CD4-positive, alpha-beta T cell treated with Interleukin-21 for 1 hour (primary cell): ENCODE measurements around the gene GABARAP.
A peak's percentile ranks its signal among the peaks of the same experiment; 100 is the strongest.

Experiments used
- DNase-seq: peaks from one replicate; pipeline ENCODE4 v3.0.0-alpha.2; 2020

GABARAP gene

DNA sequence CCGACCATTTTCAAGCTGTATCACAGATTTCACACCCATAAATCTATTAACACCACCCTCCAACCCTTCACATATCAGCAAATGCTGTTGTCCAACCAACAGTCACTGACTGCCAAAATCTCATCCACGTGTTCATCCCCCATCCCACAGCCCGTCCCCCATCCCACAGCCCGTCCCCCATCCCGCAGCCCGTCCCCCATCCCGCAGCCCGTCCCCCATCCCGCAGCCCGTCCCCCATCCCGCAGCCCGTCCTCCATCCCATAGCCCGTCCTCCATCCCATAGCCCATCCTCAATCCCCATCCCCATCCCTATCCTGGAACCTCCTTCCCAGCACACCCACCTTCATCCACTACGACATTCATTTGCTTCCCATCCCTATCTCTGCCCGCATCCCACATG, 36.7 kb downstream of the GABARAP start:
- DNase-seq = no peak

- DNase-seq = peak; percentile 99
Observed at GRCh38 chr17:7204828-7205461, 37.3 kb downstream of the GABARAP start.

GRCh38 chr17:7204336-7204735, 37.9 kb downstream of the GABARAP start:
- DNase-seq = no peak

DNA sequence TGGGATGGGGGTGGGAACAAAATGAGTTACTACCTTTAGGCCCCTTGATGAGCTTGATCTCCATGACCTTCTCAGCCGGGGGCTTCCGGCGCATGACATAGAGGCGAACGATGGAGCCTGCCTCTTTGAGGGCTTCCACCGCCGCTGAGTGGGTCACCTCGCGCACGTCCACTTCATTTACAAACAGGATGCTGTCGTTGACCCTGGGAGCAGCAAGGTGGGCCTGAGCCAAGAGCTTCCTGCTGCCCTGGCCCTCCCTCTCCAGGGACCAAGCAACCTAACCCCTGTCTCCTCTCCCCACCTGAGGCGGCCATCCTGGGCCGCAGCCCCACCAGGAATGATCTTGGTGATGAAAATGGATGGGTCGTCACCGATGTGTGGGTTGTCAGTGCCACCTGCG, 38.9 kb downstream of the GABARAP start:
- no peak for DNase-seq

DNA sequence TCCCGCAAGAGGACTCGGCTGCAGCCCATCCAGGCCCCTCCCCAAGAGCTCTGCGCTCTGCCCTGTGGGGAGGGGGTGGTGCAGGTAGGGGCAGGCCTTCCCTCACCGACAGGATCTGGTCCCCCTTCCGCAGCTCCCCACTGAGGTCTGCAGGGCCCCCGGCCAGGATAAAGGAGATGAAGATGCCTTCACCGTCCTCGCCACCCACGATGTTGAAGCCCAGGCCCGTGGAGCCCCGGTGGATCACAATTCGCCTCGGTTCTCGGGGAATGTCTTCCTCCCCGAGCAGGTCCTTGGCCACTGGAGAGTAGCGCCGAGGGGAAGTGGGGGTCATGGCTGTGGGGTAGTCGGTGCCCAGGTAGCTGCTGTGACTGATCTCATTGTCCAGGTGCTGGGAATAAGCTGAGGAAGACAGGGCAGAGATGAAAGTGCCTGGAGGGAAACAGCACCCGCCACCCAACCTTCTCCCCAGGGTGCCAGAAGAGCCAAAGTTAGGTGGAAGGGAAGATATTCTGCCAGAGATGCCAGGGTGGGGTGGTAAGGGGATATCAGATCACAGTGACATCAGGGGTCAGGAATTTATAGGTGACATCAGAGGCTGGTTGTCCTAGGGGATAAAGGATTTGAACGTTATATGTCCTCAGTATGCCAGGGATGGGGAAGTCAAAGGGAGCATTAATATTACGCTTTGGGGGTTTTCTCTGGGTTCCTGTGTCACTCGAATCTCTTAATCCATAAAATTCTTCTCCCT, 45.4 kb downstream of the GABARAP start:
- DNase-seq = no peak

- DNase-seq = no peak
Observed at GRCh38 chr17:7195971-7196370, 46.3 kb downstream of the GABARAP start.

- no peak for DNase-seq
Observed at GRCh38 chr17:7192271-7192937, 49.8 kb downstream of the GABARAP start.

DNA sequence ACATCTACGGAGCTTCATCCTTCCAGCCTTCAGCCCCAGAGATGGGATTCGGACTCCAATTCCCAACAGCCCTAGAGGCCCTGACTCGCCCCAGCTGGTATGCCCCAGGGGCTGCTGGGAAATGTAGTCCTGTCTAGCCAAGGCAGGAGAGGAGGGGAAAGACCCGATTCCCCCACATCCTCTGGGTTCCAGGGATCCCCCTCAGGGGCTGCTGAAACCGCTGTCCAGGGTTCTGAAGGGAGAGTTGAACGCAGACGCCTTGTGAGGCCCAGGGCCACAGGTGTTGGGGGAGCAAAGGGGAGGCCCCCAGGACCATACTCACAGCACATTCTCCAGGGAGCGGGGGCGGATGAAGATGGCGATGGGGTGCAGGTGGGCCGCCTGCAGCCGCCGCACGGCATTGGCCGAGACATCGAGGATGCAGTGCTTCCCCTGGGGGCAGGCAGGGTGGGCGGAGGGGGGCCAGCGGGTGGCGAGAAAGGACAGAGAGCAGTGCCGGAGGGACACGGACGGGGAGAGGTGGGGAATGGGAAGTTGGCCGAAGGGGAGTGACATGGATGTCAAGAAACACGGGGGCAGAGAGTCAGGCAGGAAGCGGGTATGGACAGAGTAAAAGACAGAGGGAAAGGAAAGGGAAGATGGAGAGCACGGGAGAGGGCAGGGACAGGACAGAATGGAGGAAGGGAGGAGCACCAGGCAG, 50.5 kb downstream of the GABARAP start:
- peak; percentile 33 for DNase-seq

DNA sequence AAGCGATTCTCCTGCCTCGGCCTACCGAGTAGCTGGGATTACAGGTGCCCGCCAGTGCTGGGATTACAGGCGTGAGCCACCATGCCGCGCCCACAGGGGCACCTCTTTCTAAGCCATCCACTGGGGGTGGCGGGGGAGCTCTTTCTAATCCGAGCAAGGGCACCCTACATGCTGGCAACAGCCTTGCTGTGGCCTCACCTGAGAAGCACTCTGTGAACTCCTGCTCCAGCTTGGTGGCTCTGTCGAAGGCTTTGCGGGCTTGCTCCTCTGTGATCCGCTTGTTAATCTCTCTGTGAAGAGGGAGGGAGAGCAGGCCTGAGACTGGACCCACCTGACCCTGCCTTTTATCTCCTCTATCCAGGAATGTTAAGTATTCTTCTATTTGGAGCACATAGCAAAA, 51.2 kb downstream of the GABARAP start:
- DNase-seq = no peak

- DNase-seq = no peak
Observed at GRCh38 chr17:7190276-7190917, 51.9 kb downstream of the GABARAP start.
